K562 (cell line): Measurements from ENCODE around the gene IL1R1. TPM values are rescaled to one million over a fixed set of nuclear protein-coding genes. Genes with fewer than 3 reads are reported as not detected.

ENCODE experiments used
- ATAC-seq: fragments of 200-7000 bp; cut with Tn5 transposase; 3 replicates; pipeline ENCODE4 v1.9.1; 2020; ENCODE audit warnings: moderate library complexity
- BruUV-seq: library from RNA; stranded (reverse); fragments of 400-500 nt; replicated peaks from 2 replicates; lab custom pipeline; 2021; lab: Mats Ljungman, UMichigan
- CTCF ChIA-PET: fragments of 300-600 bp; formaldehyde crosslinking; extraction: SDS; loops from one replicate; lab custom pipeline; 2021; ENCODE audit warnings: low intra/inter-chr PET ratio; lab: Yijun Ruan, JAX
- POLR2A ChIA-PET: fragments of 300-600, 350-650 bp; sonication (Branson Sonifier 250); formaldehyde crosslinking; extraction: SDS; loops from one replicate; lab custom pipeline; 2021; ENCODE audit warnings: antibody characterized with exemption, inconsistent platforms; lab: Yijun Ruan, JAX
- DNase-seq, 4 experiments: peaks; one replicate each; pipeline versions ENCODE4 v3.0.0 to v3.0.0-alpha.2; 2011 to 2018; ENCODE audit warnings: low spot score in 3 of 4, mixed read lengths in 3 of 4; ENCODE audit errors: extremely low read depth in 1 of 4
- FAIRE-seq: peaks from 2 replicates; lab custom pipeline; 2011; peaks lifted over from hg19 to GRCh38; lab: Jason Lieb, UNC
- H2AFZ ChIP-seq: 2 replicates; pipeline ENCODE4 v1.6.0; 2011; ENCODE audit warnings: low read depth, low read length, control low read depth, inconsistent platforms
- H3K27ac ChIP-seq: fragments of 200-600 bp; 3 replicates; pipeline ENCODE4 v1.8.0; 2011; ENCODE audit warnings: low read depth, mild to moderate bottlenecking, control low read depth, inconsistent platforms, low read length, moderate library complexity, mixed read lengths; ENCODE audit errors: extremely low read depth
- H3K27me3 ChIP-seq, 2 experiments: fragments of 300-600 bp in 1 of 2; 2 replicates in 1 of 2; 3 replicates in 1 of 2; pipeline versions ENCODE4 v1.6.0 to v1.8.0; 2011; ENCODE audit warnings: inconsistent platforms in 2 of 2, low read length in 2 of 2, mild to moderate bottlenecking in 1 of 2, mixed read lengths in 1 of 2, moderate library complexity in 1 of 2; ENCODE audit not compliant: control insufficient read depth in 2 of 2, insufficient read depth in 2 of 2
- H3K36me3 ChIP-seq: fragments of 300-600 bp; 3 replicates; pipeline ENCODE4 v1.8.0; 2011; ENCODE audit warnings: mild to moderate bottlenecking, low read length, inconsistent platforms; ENCODE audit not compliant: control insufficient read depth, insufficient read depth
- H3K4me1 ChIP-seq, 2 experiments: fragments of 200-600 bp in 1 of 2; replicated peaks in 1 of 2; 2 replicates in 1 of 2; 3 replicates in 1 of 2; pipeline versions ENCODE4 v1.5.1 to v1.8.0; 2011; ENCODE audit warnings: inconsistent platforms in 2 of 2, low read length in 2 of 2, mild to moderate bottlenecking in 1 of 2, mixed read lengths in 1 of 2, moderate library complexity in 1 of 2; ENCODE audit not compliant: control insufficient read depth in 2 of 2, insufficient read depth in 2 of 2
- H3K4me2 ChIP-seq: 2 replicates; pipeline ENCODE4 v1.6.1; 2011; ENCODE audit warnings: low read length, control low read depth, inconsistent platforms, mixed read lengths; ENCODE audit not compliant: insufficient read depth
- H3K4me3 ChIP-seq: fragments of 200-600 bp; sonication (generic), shearing (Covaris generic); 2 replicates; pipeline ENCODE4 v1.5.1; 2016; ENCODE audit warnings: control low read depth, inconsistent platforms
- H3K79me2 ChIP-seq: fragments of 200-600 bp; 3 replicates; pipeline ENCODE4 v1.8.0; 2011; ENCODE audit warnings: low read length, inconsistent platforms; ENCODE audit not compliant: control insufficient read depth, insufficient read depth
- H3K9ac ChIP-seq, 2 experiments: 2 replicates each; pipeline versions ENCODE4 v1.6.0 to v1.6.1; 2011; ENCODE audit warnings: low read depth in 2 of 2, low read length in 2 of 2, control low read depth in 1 of 2, inconsistent platforms in 1 of 2, mild to moderate bottlenecking in 1 of 2, mixed read lengths in 1 of 2; ENCODE audit not compliant: insufficient read depth in 1 of 2
- H3K9me1 ChIP-seq: one replicate; pipeline ENCODE4 v1.6.0; 2011; ENCODE audit warnings: inconsistent platforms, mild to moderate bottlenecking, low read length, moderate library complexity; ENCODE audit not compliant: control insufficient read depth, insufficient read depth
- H3K9me3 ChIP-seq: replicated peaks from 2 replicates; pipeline ENCODE4 v1.5.1; 2011; ENCODE audit warnings: low read depth, low read length, inconsistent platforms; ENCODE audit not compliant: control insufficient read depth, insufficient read depth
- H4K20me1 ChIP-seq: replicated peaks from 2 replicates; pipeline ENCODE4 v1.6.1; 2011; ENCODE audit warnings: low read length, inconsistent platforms, mixed read lengths; ENCODE audit not compliant: control insufficient read depth, insufficient read depth
- ASH1L ChIP-seq: fragments of 450-650 bp; IDR thresholded peaks from 2 replicates; pipeline ENCODE4 v1.6.1; 2018; ENCODE audit warnings: borderline replicate concordance, mild to moderate bottlenecking, low read depth; ENCODE audit not compliant: partially characterized antibody
- E2F6 ChIP-seq, 2 experiments: IDR thresholded peaks; 2 replicates each; pipeline ENCODE4 v1.6.1; 2011; ENCODE audit warnings: borderline replicate concordance in 1 of 2, control low read depth in 1 of 2, low read depth in 1 of 2, low read length in 1 of 2, mild to moderate bottlenecking in 1 of 2, mixed read lengths in 1 of 2, moderate library complexity in 1 of 2; ENCODE audit not compliant: insufficient read depth in 1 of 2, insufficient read length in 1 of 2, poor library complexity in 1 of 2, severe bottlenecking in 1 of 2; ENCODE audit errors: extremely low read depth in 1 of 2
- HDAC6 ChIP-seq: IDR thresholded peaks from 2 replicates; pipeline ENCODE4 v1.6.1; 2012; ENCODE audit warnings: low read depth, mild to moderate bottlenecking, control low read depth, inconsistent platforms, low read length, moderate library complexity
- PML ChIP-seq: IDR thresholded peaks from 2 replicates; pipeline ENCODE4 v1.6.1; 2012; ENCODE audit warnings: low read length, inconsistent platforms
- RBM39 ChIP-seq: fragments of 200-400 bp; formaldehyde crosslinking; optimal IDR thresholded peaks from 2 replicates; pipeline ENCODE3; 2018; ENCODE audit warnings: low read depth, low read length
- TAL1 ChIP-seq: fragments of 450-650 bp; IDR thresholded peaks from 2 replicates; pipeline ENCODE4 v1.6.1; 2016; ENCODE audit warnings: mild to moderate bottlenecking
- ZNF232 ChIP-seq: sonication (generic); formaldehyde crosslinking; IDR thresholded peaks from 2 replicates; pipeline ENCODE4 v1.8.0; 2022; ENCODE audit warnings: mild to moderate bottlenecking, missing genetic modification reagents
- ZNF592 ChIP-seq: fragments of 450-650 bp; IDR thresholded peaks from 2 replicates; pipeline ENCODE4 v1.6.1; 2017; ENCODE audit warnings: antibody characterized with exemption, mild to moderate bottlenecking
- WGBS: fragments of 100-300 bp; shearing (Covaris generic); methylation state at CpG from one replicate; pipeline ENCODE4 v1.1.6; 2016; ENCODE audit warnings: low coverage, mixed read lengths; ENCODE audit not compliant: insufficient coverage; ENCODE audit errors: missing lambda C conversion rate; 5-methylcytosine and 5-hydroxymethylcytosine counted together
- in situ Hi-C: fragments of 300-500 bp; cut with MboI; formaldehyde crosslinking; loops from 4 replicates; pipeline ENCODE4 v1.15.0; 2018; ENCODE audit warnings: inconsistent platforms, mixed read lengths
- intact Hi-C: fragments of 100-400 bp; cut with micrococcal nuclease; formaldehyde crosslinking; loops from 2 replicates; pipeline ENCODE4 v1.14.2; 2022
- polyA plus RNA-seq, 8 experiments: library from polyadenylated mRNA; depleted of rRNA in 4 of 8; stranded (reverse) in 5 of 8; unstranded in 3 of 8; fragments of >200 nt; fragmentation: Nextera tagmentation in 2 of 8; fragmentation: Illumina TruSeq in 1 of 8; extraction: Ambion mirVana in 2 of 8; extraction: Trizol in 1 of 8; gene quantifications; 2 replicates each; pipeline versions ENCODE4 v1.2.1 to v1.2.3, GENCODE V29; 2011 to 2014; ENCODE audit warnings: inconsistent platforms in 1 of 8, missing spikeins in 1 of 8
- total RNA-seq, 7 experiments: library from RNA; depleted of rRNA in 6 of 7; stranded (reverse); fragments of >200 nt in 6 of 7; fragmentation: Illumina TruSeq in 2 of 7; extraction: Trizol in 2 of 7; gene quantifications; 2 replicates each; pipeline versions ENCODE4 v1.2.1 to v1.2.3, GENCODE V29; 2011 to 2021; ENCODE audit warnings: low replicate concordance in 1 of 7

Gene IL1R1
- total and polyA plus RNA-seq, 9 of the 15 experiments (the other 6 are each of a cell fraction or from before 2014, with no cell fraction given) = 0.81 to 3.9 (median 1.6) TPM

GRCh38 chr2:102141970-102142828 lies at the start of gene IL1R1 (continued):
- TF ChIP-seq ZNF232 (CRISPR knock-in tag) (no peak), TAL1 (no peak), HDAC6 (no peak), ASH1L (no peak), RBM39 (no peak), E2F6 (IDR thresholded peaks at IDR 0.05; ENCODE audit: borderline replicate concordance in 1 of 2, extremely low read depth in 1 of 2, insufficient read depth in 1 of 2, insufficient read length in 1 of 2, low read depth in 1 of 2, low read length in 1 of 2, poor library complexity in 1 of 2, severe bottlenecking in 1 of 2) (peak in 1 of 2 experiments; percentile 74)

- H3K36me3 ChIP-seq = no peaks in the 10 kb centered on the region
- H3K79me2 ChIP-seq = no peaks in the 10 kb centered on the region
- intact Hi-C loops (no loop called here), in situ Hi-C loops (no loop called here)
- ChIA-PET CTCF (no interaction called here), POLR2A (interaction anchor here (1.4 kb wide), 1 partner anchor 10 kb away, joined by 3 read pairs; no protein-coding TSS in a partner anchor)
- FAIRE-seq = no peak
- no peak for ATAC-seq
- no peak overlapping the region for H2AFZ ChIP-seq
- no peak overlapping the region for H3K27ac ChIP-seq
- H4K20me1 ChIP-seq = no peaks in the 10 kb centered on the region
- H3K9me3 ChIP-seq = no peaks in the 10 kb centered on the region
- no peak overlapping the region for H3K4me2 ChIP-seq
- TF ChIP-seq PML (no peak), ZNF592 (no peak)
- WGBS = 80% methylated on average over 13 of the region's 13 CpGs
- H3K4me3 ChIP-seq = no peak overlapping the region
- H3K9me1 ChIP-seq = no peaks in the 10 kb centered on the region
- BruUV-seq = no TSS peak
- H3K27me3 ChIP-seq = no peaks in the 10 kb centered on the region
- no peak overlapping the region for H3K9ac ChIP-seq
- peaks cover 2 to 3% of the 10 kb centered on the region in 2 experiments; a peak in 2 of 5 replicates for H3K4me1 ChIP-seq
- DNase-seq = no peak
Observed at GRCh38 chr2:102093662-102094061, 48.9 kb upstream of the IL1R1 start.
